ENCODE results near the gene SLAMF9. TPM values are rescaled to one million over a fixed set of nuclear protein-coding genes. Genes with fewer than 3 reads are reported as not detected.

Gene SLAMF9
- total RNA-seq, 1 experiment from 2014 or later, result not detected

- Histone ChIP-seq H2BK12ac (ENCODE audit: insufficient read length, low read depth, low read length) (no peak overlapping the region), H4K8ac (replicated peaks; ENCODE audit: insufficient read length, low read depth, low read length) (no peak overlapping the region), H2BK20ac (ENCODE audit: low read depth, low read length, poor library complexity, severe bottlenecking) (no peak overlapping the region), H3K79me2 (ENCODE audit: insufficient read depth, low read length) (no peaks in the 10 kb centered on the region), H3K4me2 (ENCODE audit: insufficient read depth, insufficient read length, low read length) (no peak overlapping the region), H2BK5ac (ENCODE audit: insufficient read length, low read length) (no peak overlapping the region), H3K14ac (ENCODE audit: insufficient read depth, low read length) (no peak overlapping the region), H3T11ph (ENCODE audit: low read length) (no peak overlapping the region), H3K9me3 (ENCODE audit: control insufficient read depth, low read depth, low read length) (no peaks in the 10 kb centered on the region), H4K91ac (ENCODE audit: insufficient read length, low read depth, low read length) (no peak overlapping the region), H2BK120ac (ENCODE audit: low read depth, low read length, poor library complexity, severe bottlenecking) (no peak overlapping the region), H2AFZ (ENCODE audit: low read length) (no peak overlapping the region), H3K27me3 (ENCODE audit: insufficient read depth, low read length) (no peaks in the 10 kb centered on the region), H3K56ac (ENCODE audit: insufficient read length, low read depth, low read length) (no peak overlapping the region), H3K23me2 (ENCODE audit: insufficient read length, low read depth, low read length, poor library complexity, severe bottlenecking) (peaks cover 4% of the 10 kb centered on the region), H3K4me1 (ENCODE audit: insufficient read depth, low read length) (no peaks in the 10 kb centered on the region; the same call in 1 of the 2 replicates), H3K79me1 (ENCODE audit: insufficient read depth, low read depth, low read length, poor library complexity, severe bottlenecking) (no peaks in the 10 kb centered on the region), H4K20me1 (ENCODE audit: control insufficient read depth, insufficient read depth, insufficient read length) (no peaks in the 10 kb centered on the region), H3K9ac (ENCODE audit: extremely low read depth, insufficient read length, low read length) (no peak overlapping the region), H3K23ac (ENCODE audit: insufficient read length, low read depth, low read length) (no peak overlapping the region), H2BK15ac (ENCODE audit: low read depth, low read length) (no peak overlapping the region), H4K5ac (ENCODE audit: insufficient read length, low read depth, low read length) (no peak overlapping the region), H2AK5ac (ENCODE audit: insufficient read length, low read length) (no peak overlapping the region), H3K4ac (ENCODE audit: low read depth, low read length) (no peak overlapping the region), H3K18ac (ENCODE audit: insufficient read length, low read depth, low read length) (no peak overlapping the region), H3K27ac (ENCODE audit: insufficient read length, low read depth, low read length) (no peak overlapping the region)
- Mint-ChIP-seq H3K27ac (no peak overlapping the region), H3K27me3 (ENCODE audit: low read depth) (peaks cover 32% of the 10 kb centered on the region), H3K9me3 (peaks cover 8% of the 10 kb centered on the region in 2 experiments; a peak in 4 of 5 replicates), H3K4me1 (peaks cover 16% of the 10 kb centered on the region in 2 experiments), H3K4me3 (no peak overlapping the region), H3K36me3 (ENCODE audit: insufficient read depth in 1 of 3, low read depth in 3 of 3) (peaks cover 0 to 6% (median 0%) of the 10 kb centered on the region in 3 experiments; a peak in 3 of 7 replicates)
- DNase-seq, result no peak
- no CpG with 5 or more reads among the region's 3 CpGs for WGBS (ENCODE audit: extremely low coverage, insufficient read length, low lambda C conversion rate)
- TF ChIP-seq CTCF (conservative IDR thresholded peaks at IDR 0.05), result no peak
Observed at GRCh38 chr1:159902541-159902940, 51.5 kb downstream of the SLAMF9 start.

Other genes starting within 250 kb of the SLAMF9 start
- gene CRP, start 239.6 kb downstream of the SLAMF9 start, total RNA-seq (2021), result not detected in 2 replicates
- gene DUSP23, start 173.3 kb downstream of the SLAMF9 start, total RNA-seq (2021), result 25.0 and 27.3 TPM in 2 replicates
- not detected in 2 replicates for gene FCRL6, start 151.9 kb downstream of the SLAMF9 start, total RNA-seq (2021)
- gene SLAMF8, start 127.4 kb downstream of the SLAMF9 start, total RNA-seq (2021), result not detected in 2 replicates
- not detected in 2 replicates for gene VSIG8, start 91.6 kb downstream of the SLAMF9 start, total RNA-seq (2021)
- gene CFAP45, start 54.1 kb downstream of the SLAMF9 start, total RNA-seq (2021), result 0.53 and 0.85 TPM in 2 replicates
- 76.7 and 80.5 TPM in 2 replicates for gene TAGLN2, start 28.7 kb downstream of the SLAMF9 start, total RNA-seq (2021)
- 11.3 and 12.3 TPM in 2 replicates for gene IGSF9, start 8.6 kb downstream of the SLAMF9 start, total RNA-seq (2021)
- 5.9 and 6.2 TPM in 2 replicates for gene PIGM, start 77.8 kb upstream of the SLAMF9 start, total RNA-seq (2021)
- 0.42 and 0.44 TPM in 2 replicates for gene KCNJ10, start 115.9 kb upstream of the SLAMF9 start, total RNA-seq (2021)
- 0.09 TPM in 2 replicates for gene KCNJ9, start 127.3 kb upstream of the SLAMF9 start, total RNA-seq (2021)
- 56.2 and 57.4 TPM in 2 replicates for gene IGSF8, start 144.4 kb upstream of the SLAMF9 start, total RNA-seq (2021)
- 3.0 and 4.6 TPM in 2 replicates for gene ATP1A2, start 161.5 kb upstream of the SLAMF9 start, total RNA-seq (2021)
- 0.20 and 0.44 TPM in 2 replicates for gene ATP1A4, start 197.4 kb upstream of the SLAMF9 start, total RNA-seq (2021)
- gene CASQ1, start 236.3 kb upstream of the SLAMF9 start, total RNA-seq (2021), result 0.55 and 0.70 TPM in 2 replicates

Data from H9 (cell line).